GM10847 (cell line): ENCODE measurements around the gene GYS1.
"Not testable (repeated sequence)": the region's sequence is repeated elsewhere in the genome, so short reads cannot be mapped to it uniquely, and the experiment has no call there.

Source experiments
- POLR2A ChIP-seq: IDR thresholded peaks from 2 replicates; pipeline ENCODE4 v1.6.1; 2011; ENCODE audit not compliant: insufficient read length; ENCODE audit errors: extremely low read depth

The GYS1 gene

DNA sequence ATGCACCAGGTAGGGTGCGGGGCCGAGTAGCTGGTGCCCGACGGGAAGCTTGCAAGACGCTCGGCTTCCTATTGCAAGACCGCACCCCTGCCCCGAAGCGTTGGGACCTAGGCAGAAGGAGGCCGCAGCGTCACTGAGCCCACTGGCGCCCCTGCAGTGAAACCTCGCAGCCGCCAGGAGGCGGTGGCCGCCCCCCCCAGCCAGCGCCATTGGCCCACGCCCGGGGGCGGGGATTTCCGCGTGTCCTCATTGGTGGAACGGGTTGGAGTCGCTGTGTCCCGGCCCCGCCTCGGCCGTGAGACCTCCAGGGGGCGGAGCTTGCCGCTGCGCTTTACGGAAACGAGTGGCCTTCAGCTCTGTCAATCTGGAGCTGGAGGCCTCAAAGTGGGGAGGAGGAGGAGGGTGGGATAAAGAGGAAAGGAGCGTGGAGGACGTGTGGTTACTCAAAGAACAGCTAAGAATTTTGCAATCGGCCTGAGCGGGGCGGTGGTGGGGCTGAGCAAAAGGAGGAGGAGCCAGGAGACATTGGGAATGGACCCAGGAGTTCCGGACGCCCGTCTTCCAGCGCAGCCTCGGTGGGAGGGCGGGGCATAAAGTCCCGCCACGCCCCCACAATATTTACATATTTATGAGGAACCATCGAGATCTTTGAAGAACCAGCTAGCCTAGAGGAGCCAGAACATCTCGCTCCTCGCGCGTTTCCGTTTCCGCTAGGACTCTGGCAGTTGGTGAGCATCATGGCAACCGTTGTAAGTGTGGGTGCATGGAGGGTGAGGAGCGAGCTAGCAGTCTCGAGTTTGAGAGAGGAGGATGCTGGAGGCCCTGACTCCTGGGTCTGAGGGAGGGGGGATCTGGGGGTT, at the start of gene GYS1, which contains the start of gene RUVBL2:
TSS of gene GYS1 (minus strand) at position 135 of the 860 bp plus-strand sequence. CDS start 197 bp downstream, outside the sequence.
TSS of gene RUVBL2 (plus strand) at position 713 of the 860 bp plus-strand sequence. CDS start at position 738, 25 bp downstream.
- peak; percentile 75 for TF ChIP-seq POLR2A

DNA sequence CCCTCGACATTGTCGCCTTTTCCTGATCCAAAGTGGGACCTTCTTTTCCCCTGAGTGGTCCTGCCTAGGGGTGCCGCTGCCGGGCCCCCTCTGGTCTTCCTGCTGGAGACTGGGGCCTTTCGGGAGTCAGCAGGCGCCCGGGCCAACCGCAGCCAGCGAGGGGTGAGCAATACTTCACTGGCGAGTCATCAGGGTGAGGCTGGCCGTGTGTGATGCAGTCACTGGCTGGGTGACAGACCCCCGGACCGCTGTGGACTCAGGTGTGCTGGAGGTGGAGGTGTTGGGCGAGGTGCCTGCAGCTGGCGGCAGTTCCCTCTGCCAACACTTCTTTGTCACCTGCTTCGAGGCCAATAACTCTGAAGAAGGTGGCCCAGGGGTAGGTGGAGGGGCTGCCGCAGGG, 49.1 kb upstream of the GYS1 start:
- no peak for TF ChIP-seq POLR2A

DNA sequence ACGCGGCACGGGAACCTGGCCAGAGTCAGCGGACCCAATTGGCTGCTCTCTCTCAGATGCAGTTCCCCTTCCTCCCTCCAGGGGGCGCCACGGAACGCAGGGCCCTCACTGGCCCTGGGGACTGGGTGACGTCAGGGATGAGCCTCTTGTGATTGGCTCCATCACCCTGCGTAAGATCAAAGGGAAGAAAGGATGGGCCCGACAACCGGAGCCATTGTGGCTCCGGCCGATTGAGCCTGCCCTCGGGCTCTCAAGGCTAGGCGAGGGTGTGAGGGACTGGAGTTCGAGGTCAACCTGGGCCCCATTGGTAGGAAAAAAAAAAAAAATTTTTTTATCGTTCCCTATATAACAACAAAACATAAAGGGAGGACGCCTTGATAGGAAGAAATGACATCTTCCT, 43.7 kb upstream of the GYS1 start, which contains the start of gene CGB1:
TSS of gene CGB1 (minus strand) at position 81 of the 400 bp plus-strand sequence. CDS start 184 bp downstream, outside the sequence.
- TF ChIP-seq POLR2A, result not testable (repeated sequence)

DNA sequence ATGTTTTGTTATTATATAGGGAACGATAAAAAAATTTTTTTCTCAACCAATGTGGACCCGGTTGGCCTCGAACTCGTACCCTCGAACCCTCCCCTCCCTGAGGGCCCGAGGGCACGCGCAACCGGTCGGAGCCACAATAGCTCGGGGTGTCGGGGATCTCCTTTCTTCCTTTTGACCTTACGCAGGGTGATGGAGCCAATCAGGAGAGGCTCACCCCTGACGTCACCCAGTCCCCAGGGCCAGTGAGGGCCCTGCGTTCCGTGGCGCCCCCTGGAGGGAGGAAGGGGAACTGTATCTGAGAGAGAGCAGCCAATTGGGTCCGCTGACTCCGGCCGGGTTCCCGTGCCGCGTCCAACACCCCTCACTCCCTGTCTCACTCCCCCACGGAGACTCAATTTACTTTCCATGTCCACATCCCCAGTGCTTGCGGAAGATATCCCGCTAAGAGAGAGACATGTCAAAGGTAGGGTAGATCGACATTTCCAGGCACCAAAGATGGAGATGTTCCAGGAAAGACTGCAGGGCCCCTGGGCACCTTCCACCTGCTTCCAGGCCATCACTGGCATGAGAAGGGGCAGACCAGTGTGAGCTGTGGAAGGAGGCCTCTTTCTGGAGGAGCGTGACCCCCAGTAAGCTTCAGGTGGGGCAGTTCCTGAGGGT, 38.7 kb upstream of the GYS1 start, which contains the start of gene CGB2:
TSS of gene CGB2 (plus strand) at position 249 of the 660 bp plus-strand sequence. CDS start at position 455, 206 bp downstream.
- not testable (repeated sequence) for TF ChIP-seq POLR2A

DNA sequence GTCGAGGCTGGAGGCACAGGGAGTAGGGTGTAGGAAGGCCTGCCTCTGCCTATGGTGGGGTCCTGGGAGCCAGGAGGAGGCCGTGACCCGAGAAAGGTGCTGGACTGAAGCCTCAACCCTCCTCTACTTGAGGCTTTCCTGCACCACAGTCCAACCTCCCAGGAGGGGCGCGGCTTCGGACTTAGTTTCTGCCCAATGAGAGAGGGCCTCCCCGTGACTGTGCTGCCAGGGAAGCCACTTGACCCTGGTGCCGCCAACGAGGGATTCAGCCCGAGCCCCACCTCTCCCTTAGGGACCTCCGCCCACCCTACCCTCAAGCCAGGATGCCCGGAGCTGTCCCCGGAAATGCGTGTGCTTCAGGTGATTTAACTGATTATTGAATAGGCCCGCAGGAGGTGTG, 31.1 kb upstream of the GYS1 start, which contains the start of gene CGB3:
TSS of gene CGB3 (minus strand) at position 101 of the 400 bp plus-strand sequence. CDS start 362 bp downstream, outside the sequence.
- TF ChIP-seq POLR2A, result not testable (repeated sequence)

DNA sequence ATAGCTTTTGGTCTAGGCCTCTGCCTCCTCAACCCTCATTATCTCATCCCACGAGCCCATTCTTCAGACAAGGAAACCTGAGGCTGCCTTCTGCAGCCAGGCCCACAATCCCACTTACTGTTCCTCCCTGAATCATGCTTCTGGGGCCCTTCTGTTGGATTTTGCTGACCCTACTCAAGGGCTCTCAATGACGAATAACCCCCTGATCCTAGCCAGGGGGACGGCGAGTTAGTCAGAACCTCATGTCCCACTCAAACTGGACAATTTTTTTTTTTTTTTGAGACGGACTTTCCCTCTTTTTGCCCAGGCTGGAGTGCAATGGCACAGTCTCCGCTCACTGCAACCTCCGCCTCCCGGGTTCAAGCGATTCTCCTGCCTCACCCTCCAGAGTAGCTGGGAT, 29.0 kb upstream of the GYS1 start:
- no peak for TF ChIP-seq POLR2A

DNA sequence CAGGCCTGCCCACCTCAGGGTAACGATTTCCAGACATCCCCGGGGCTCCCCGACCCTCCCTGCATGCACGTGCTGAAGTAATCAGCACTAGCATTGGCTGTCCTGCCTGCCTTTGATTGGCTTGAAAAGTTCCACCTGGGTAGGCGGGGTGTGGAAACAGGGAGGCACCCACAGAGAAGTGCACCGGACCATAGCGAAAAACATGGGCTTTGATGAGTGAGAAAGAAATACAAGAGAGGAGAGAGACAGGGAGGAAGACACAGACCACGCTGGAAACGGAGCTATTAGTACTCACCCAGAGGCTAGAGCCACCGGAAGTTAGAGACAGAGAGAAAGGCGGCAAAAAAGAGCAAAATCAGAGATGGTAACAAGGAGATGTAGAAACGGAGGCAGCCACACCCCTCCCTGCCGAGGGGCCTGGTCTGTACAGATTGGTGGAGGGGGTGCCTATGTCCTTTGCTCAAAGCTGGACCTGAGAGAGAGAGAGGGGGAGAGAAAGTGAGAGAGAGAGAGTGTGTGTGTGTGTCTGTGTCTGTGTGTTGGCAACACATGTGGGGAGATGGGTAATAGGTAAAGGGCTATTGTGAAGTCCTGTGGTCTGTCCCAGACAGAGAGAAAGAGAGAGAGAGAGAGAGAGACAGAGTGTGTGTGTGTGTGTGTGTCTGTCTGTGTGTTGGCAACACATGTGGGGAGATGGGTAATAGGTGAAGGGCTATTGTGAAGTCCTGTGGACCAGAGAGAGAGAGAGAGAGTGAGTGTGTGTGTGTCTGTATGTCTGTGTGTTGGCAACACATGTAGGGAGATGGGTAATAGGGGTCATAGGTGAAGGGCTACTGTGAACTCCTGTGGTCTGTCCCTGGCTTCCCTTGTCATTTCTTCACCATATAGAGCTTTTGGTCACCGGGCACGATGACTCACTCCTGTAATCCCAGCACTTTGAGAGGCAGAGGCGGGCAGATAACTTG, 28.1 kb upstream of the GYS1 start:
- TF ChIP-seq POLR2A, result no peak

DNA sequence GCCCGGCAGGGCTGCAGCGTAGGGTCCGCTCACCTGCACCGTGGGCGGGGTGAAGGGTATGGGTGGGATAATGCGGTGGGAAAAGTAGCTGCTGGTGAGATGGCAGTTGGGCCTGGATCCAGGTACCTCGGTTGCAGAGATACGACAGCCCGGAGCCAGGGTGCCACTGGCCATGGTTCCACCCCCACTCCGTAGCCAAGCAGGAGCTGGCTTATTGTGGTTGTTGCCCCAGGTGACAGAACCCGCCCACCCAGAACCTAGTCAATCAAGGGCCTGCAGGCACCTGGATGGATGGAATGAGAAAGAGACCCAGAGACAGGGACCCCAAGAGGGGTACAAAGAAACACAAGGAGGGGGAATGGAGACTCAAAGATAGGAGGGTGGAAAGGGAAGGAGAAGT, 27.2 kb upstream of the GYS1 start:
- no peak for TF ChIP-seq POLR2A

DNA sequence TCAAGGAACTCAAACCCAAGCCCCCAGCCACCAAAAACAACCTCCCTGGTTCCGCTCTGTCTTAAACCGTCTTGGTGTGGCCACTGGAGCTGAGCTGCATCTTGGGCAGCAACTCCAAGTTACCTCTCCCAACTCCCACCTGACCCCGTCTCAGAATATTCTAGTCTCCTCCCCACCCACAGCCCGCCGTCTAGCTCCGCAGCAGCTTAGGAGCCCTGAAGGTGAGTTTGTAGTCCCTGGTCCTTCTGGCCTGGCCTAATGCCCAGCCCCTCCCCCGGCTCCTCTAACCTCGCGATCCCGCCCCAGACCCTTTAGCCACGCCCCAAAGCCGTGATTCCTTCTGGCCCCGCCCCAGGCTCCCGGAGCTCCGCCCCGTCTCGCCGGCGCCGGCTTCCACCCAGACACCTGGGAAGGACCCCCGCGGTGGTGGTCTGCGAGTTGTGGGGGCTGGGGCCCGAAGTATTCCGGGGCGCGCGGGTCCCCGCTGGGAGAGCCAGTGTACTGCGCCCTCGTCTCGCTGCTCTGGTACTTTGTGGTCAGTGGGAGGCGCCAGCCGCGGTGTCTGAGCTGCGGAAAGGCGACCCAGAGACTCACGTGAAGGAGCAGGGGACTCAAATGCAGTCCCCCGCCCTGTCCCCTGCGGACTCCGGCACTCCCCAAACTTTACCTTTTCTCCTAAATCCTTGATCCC, 26.3 kb upstream of the GYS1 start:
- no peak for TF ChIP-seq POLR2A

DNA sequence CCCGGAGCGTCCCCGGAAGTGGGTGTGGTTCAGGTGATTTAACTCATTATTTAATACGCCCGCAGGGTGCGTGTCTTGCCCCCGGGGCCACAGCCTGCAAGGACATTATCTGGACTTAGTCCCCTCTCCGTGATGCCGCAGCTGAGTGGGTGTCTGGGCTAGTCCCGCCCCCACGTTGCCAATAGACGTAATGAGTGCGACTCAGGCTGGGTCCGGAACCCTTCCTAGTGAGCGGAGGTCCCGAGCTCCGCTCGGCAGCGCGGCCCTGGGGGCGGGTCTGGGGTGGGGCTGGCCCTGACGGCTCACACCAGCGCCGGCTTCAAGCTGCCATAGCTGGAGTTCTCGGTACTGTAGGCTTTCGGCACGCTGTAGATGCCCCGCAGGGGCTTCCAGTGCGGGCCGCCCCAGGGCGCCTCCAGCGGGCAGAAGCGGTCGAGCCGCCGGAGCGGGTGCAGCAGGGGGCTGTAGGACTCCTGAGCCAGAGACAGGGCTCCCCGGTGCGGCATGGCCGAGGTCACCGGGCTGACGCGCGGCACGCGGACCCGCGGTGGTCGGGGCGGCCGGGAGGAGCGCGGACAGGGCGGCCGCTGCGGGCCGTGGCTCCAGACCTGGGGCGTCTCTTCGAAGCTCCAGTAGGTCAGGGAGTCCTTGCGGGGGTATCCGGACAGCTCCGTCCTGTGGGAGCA, 24.7 kb upstream of the GYS1 start:
- no peak for TF ChIP-seq POLR2A

DNA sequence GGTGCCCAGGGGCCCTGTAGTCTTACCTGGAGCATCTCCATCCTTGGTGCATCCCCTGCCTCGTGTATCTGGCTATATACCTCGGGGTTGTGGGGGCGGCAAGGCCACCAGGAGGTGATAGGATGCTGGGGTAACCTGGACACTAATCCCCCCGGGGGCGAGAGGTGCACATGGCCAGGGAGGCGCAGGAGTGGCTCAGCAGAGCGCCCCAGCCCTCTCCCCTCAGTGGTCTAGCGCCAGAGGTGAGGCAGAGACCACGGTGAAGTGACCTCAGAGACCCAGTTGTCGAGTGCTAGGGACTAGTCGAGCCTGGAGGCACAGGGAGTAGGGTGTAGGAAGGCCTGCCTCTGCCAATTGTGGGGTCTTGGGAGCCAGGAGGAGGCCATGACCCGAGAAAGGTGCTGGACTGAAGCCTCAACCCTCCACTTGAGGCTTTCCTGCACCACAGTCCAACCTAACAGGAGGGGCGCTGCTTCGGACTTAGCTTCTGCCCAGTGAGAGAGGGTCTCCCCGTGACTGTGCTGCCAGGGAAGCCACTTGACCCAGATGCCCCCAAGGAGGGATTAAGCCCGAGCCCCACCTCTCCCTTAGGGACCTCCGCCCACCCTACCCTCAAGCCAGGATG, 24.0 kb upstream of the GYS1 start, which contains the start of gene LHB:
TSS of gene LHB (minus strand) at position 51 of the 625 bp plus-strand sequence. CDS start at position 41, 10 bp downstream.
- no peak for TF ChIP-seq POLR2A

DNA sequence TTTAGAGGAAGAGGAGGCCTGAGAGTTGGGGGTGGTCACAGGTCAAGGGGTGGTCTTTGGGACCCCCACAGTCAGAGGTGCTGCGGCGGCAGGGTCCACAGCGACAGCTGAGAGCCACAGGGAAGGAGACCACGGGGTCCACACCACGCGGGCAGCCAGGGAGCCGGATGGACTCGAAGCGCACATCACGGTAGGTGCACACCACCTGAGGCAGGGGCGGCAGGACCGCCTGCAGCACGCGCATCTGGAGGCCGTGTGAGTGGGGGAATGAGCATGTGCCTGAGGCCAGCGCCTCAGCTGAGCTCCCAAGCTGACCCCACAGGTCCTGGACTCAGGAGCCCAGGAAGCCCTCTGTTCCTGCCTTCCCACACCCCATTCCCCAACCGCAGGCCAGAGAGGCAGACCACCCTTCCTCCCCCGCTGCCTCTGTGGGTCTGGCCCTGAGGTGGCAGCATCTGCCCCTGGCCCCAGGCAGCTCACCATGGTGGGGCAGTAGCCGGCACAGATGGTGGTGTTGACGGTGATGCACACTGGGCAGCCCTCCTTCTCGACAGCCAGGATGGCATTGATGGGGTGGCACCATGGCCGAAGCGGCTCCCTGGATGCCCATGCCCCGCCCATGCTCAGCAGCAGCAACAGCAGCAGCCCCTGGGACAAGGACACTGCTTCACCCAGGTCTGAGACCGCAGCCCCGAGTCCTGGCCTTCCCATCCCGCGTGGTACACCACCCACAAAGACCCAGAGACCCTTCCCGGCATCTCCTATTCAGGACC, 23.1 kb upstream of the GYS1 start:
- no peak for TF ChIP-seq POLR2A
